ENCODE results near the gene ERGIC2. TPM values are rescaled to one million over a fixed set of nuclear protein-coding genes. Genes with fewer than 3 reads are reported as not detected.
"Not testable (repeated sequence)": the region's sequence is repeated elsewhere in the genome, so short reads cannot be mapped to it uniquely, and the experiment has no call there.

Gene ERGIC2
- total RNA-seq, 6 experiments from 2014 or later = 131 to 161 (median 152) TPM

DNA sequence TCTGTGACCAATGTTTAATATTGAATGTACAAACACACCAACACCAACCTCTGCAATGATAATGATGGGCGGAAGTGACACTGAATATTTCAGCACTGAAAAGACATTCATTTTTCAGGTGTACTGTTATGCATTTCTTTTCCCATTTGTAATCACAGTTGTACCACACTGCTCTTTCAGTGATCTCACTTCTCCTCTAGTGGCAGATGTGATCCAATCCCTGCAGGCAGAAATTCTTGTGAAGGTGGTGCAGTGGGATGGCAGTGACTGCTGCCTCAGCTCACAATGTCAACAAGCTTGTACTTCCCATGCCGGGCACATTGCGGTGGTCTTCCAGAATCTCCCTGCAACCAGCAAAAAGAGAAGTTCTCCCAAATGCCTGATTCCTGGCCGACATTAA lies 23.0 kb upstream of the ERGIC2 start:
- TF ChIP-seq, protein P1, sequence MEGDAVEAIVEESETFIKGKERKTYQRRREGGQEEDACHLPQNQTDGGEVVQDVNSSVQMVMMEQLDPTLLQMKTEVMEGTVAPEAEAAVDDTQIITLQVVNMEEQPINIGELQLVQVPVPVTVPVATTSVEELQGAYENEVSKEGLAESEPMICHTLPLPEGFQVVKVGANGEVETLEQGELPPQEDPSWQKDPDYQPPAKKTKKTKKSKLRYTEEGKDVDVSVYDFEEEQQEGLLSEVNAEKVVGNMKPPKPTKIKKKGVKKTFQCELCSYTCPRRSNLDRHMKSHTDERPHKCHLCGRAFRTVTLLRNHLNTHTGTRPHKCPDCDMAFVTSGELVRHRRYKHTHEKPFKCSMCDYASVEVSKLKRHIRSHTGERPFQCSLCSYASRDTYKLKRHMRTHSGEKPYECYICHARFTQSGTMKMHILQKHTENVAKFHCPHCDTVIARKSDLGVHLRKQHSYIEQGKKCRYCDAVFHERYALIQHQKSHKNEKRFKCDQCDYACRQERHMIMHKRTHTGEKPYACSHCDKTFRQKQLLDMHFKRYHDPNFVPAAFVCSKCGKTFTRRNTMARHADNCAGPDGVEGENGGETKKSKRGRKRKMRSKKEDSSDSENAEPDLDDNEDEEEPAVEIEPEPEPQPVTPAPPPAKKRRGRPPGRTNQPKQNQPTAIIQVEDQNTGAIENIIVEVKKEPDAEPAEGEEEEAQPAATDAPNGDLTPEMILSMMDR (IDR thresholded peaks at IDR 0.05) = no peak
- Mint-ChIP-seq H3K4me3 (no peak overlapping the region), H3K27me3 (ENCODE audit: insufficient read depth) (no peaks in the 10 kb centered on the region; the same call in 1 of the 2 replicates), H3K27ac (no peak overlapping the region), H3K4me1 (ENCODE audit: low read depth) (no peaks in the 10 kb centered on the region), H3K9me3 (no peaks in the 10 kb centered on the region), H3K36me3 (ENCODE audit: low read depth) (no peaks in the 10 kb centered on the region)
- no peak for DNase-seq

DNA sequence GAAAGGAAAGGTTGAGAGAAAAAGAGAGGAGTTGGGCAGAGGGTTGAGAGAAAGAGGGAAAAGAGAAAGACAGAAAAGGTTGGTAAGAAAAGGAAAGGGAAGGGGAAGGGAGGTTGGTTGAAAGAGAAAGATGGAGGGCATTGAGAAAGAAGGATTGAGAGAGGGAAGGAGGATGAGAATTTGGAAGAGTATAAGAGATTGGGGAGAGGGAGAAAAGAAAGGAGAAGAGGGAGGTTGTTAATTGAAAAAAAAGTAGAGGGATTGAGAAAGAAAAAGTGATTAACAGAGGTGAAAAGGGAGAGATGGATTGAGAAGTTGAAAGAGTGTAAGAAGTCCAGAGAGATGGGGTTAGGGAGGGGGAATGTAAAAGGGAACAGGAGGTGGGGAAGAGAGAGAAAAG lies 21.5 kb upstream of the ERGIC2 start:
- Mint-ChIP-seq H3K4me3 (no peak overlapping the region), H3K27me3 (ENCODE audit: insufficient read depth) (no peaks in the 10 kb centered on the region; the same call in 1 of the 2 replicates), H3K9me3 (no peaks in the 10 kb centered on the region), H3K27ac (no peak overlapping the region), H3K36me3 (ENCODE audit: low read depth) (no peaks in the 10 kb centered on the region), H3K4me1 (ENCODE audit: low read depth) (no peaks in the 10 kb centered on the region)
- no peak for DNase-seq
- TF ChIP-seq, protein P1 (IDR thresholded peaks at IDR 0.05) = no peak

DNA sequence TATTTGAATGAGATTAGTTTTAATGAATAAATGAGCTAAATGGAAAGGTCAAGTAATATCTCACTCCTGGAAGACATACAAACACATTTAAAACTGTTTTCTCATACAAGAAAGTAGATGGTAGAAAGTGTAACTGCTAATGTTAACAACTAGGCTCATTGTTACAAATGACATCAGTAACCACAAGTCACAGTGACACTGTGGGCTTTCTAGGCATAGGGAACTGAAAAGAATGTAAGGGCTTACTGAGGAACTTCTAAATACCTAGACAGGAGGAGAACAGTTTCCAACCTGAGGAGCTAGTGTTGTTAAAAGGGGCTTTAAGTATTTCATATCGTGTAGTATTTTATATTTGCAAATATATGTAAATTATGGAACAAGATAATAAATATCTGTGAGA lies 17.5 kb upstream of the ERGIC2 start:
- Mint-ChIP-seq H3K36me3 (ENCODE audit: low read depth) (no peaks in the 10 kb centered on the region), H3K27me3 (ENCODE audit: insufficient read depth) (peaks cover 2% of the 10 kb centered on the region), H3K4me1 (ENCODE audit: low read depth) (peaks cover 6% of the 10 kb centered on the region; the same call in 1 of the 2 replicates), H3K9me3 (no peaks in the 10 kb centered on the region), H3K4me3 (no peak overlapping the region), H3K27ac (no peak overlapping the region)
- no peak for DNase-seq
- TF ChIP-seq, protein P1 (IDR thresholded peaks at IDR 0.05) = no peak

DNA sequence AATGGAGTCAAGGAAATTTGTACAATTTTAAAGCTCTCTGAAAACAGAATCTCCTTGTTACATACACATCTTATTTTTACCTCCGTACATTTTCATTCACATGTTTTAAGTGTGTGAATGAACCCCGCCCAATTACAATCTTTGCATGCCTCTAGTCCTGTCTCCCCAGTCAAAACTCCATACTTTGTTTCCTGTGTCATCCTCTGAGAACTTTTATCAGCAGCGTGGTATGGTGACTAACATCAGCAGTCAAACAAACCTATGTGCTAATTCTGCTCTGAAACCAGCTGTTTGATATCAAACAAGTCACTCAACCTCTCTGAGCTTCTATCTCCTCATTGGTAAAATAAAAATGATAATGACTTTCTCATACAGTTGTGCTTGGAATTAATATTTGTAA lies 15.8 kb upstream of the ERGIC2 start:
- Mint-ChIP-seq H3K4me1 (ENCODE audit: low read depth) (peaks cover 6% of the 10 kb centered on the region; the same call in 1 of the 2 replicates), H3K4me3 (no peak overlapping the region), H3K36me3 (ENCODE audit: low read depth) (no peaks in the 10 kb centered on the region), H3K27me3 (ENCODE audit: insufficient read depth) (peaks cover 2% of the 10 kb centered on the region; the same call in 1 of the 2 replicates), H3K27ac (no peak overlapping the region), H3K9me3 (no peaks in the 10 kb centered on the region)
- peak; percentile 4 for DNase-seq
- TF ChIP-seq, protein P1 (IDR thresholded peaks at IDR 0.05) = no peak

DNA sequence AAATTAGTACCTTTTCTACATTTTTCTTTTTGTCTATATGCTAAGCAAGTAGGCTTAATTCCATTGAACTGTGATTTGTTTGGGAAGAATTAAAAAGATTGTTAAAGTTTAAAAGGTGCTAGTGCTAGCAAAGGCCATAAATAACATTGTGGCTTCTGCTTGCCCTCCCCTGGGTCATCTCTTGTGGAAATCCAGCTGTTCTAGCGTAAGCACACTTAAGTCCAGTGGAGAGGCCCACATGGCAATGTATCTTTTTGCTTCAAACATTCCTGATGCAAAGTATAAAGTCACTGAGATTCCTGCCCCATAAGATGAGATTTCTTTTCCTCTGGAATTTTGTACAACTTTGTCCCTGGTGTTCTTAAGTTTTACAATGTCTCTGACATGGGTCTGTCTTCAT lies 14.4 kb upstream of the ERGIC2 start:
- DNase-seq = no peak
- Mint-ChIP-seq H3K27me3 (ENCODE audit: insufficient read depth) (peaks cover 2% of the 10 kb centered on the region; the same call in 1 of the 2 replicates), H3K4me3 (no peak overlapping the region), H3K36me3 (ENCODE audit: low read depth) (no peaks in the 10 kb centered on the region), H3K27ac (no peak overlapping the region), H3K9me3 (no peaks in the 10 kb centered on the region), H3K4me1 (ENCODE audit: low read depth) (peaks cover 9% of the 10 kb centered on the region; the same call in 1 of the 2 replicates)
- TF ChIP-seq, protein P1 (IDR thresholded peaks at IDR 0.05) = no peak

DNA sequence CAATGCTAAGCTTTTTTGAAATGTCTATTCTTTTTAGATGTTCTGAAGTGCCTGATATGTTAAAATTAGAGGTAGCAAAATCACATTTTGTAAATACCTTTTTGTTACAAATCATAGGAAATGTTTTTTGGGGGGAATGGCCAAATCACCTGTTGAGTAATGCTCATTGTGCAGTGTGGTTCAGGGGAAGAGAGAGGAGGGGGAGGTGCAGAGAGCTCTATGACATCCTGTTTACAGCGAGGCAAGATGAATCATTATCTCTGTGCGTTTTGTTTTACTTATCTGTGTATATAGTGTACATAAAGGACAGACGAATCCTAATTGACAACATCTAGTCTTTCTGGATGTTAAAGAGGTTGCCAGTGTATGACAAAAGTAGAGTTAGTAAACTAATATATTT lies 9.4 kb upstream of the ERGIC2 start:
- not testable (repeated sequence) for H3K27ac Mint-ChIP-seq; H3K9me3 Mint-ChIP-seq; H3K27me3 Mint-ChIP-seq (ENCODE audit: insufficient read depth); H3K36me3 Mint-ChIP-seq (ENCODE audit: low read depth); H3K4me1 Mint-ChIP-seq (ENCODE audit: low read depth); H3K4me3 Mint-ChIP-seq; DNase-seq

Measured in HFFc6 (cell line).